Medulla oblongata (tissue), 1 donor: ENCODE results near the gene VANGL2.

Experiments used
- DNase-seq: peaks from one replicate; pipeline ENCODE4 v3.0.0-alpha.2; 2015; ENCODE audit errors: extremely low spot score

The VANGL2 gene

DNA sequence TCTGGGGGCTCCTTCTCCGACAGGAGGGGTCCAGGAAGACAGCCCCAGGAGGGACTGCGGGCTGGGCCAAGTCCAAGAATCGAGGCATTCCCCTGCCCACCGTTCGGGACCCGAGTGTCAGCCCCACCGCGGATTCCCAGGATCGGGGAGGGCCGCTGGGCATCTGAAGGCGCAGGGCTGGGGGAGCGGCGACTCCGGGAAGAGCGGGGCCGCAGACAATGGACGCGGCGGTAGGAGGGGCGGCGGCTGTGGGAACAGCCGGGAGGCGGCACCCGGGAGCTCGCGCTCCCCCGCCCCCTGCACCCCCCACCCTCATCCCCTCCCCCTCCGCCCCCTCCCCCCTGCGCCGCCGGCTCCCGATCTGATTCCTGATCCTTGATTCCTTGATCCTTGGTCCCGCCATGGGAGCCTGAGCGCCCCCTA lies at the start of gene VANGL2:
TSS of gene VANGL2 (plus strand) at position 342 of the 423 bp plus-strand sequence. CDS start 15,274 bp downstream, outside the sequence.
- DNase-seq = peak; percentile 88

DNA sequence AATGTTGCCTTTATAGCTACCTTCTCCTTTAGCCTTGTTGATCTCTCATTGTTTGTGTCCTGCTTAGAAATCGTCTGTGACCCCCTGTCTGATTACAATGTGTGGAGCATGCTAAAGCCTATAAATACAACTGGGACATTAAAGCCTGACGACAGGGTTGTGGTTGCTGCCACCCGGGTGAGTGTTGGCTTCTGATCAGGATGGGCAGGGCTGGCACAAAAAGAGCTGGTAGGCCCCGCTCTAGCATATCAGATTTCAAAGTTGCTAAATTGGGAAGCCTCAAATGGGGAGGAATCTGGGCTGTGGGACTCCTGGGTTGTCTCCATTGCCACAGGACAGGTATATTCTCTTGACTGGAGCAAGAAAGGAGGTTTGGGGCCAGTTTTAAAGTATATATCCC lies 48.7 kb upstream of the VANGL2 start:
- no peak for DNase-seq

DNA sequence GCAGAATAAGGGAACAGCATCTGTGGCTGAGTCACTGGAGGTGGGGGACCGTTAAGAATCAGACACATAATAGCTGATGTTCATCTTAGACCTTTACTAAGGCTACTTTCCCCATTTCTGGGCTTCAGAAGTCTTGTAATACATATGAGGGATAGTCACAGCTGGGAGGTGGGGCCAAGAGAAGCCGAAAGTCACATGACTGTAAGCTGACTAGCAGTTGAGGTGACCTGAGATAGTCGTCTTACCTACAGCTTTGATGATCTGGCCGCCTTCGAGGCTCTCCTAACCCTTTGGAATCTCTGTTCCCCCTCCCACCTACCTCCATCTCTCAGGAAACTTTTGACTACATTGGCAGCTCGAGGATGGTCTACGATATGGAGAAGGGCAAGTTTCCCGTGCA lies 47.8 kb upstream of the VANGL2 start:
- DNase-seq = no peak

DNA sequence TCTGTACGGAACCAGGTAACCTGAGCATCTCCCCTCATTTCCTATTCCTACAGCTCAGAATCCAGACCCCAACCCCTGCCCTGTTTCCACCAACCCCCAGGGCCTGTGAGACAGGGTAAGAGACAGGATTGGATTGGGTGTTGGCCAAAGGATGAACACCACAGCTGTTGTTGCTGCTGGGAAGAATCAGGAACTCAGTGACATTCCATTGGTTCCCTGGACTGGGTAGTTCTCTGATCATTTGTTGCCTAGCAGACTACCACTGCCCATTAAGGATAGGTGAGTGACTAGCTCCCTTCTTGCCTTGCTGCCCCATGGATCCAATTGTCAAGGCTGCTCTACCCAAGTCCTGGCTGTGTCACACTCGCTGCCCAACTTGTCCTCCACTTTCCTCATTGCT lies 47.1 kb upstream of the VANGL2 start:
- no peak for DNase-seq

DNA sequence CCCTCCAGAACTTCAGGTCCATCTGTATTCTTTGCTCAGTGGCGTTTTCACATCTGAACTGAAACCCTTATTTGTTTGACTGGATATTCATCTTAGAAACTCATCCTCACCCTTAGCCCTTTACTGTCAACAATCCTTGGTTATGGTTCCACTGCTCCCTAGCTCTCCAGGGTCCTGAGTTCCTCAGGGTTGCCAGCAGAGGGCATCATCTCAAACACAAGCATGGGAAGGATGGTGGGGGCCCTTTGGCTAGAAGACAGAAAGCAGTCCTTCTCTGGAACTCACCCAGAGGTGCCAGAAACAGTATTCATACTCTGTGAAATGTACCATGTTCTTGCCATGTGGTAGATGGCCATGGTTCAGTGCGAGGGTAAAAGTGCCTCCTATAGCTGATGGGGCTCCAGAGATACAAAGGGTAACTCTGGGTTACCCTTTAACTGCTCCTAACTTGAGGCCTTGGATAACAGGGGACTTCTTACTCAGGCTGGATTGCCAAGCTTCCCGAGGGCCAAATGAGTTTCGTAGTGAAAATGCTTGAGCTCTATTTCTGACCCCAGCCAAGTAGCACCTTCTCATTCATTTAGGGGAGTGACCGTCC lies 45.9 kb upstream of the VANGL2 start:
- DNase-seq = peak; percentile 45

DNA sequence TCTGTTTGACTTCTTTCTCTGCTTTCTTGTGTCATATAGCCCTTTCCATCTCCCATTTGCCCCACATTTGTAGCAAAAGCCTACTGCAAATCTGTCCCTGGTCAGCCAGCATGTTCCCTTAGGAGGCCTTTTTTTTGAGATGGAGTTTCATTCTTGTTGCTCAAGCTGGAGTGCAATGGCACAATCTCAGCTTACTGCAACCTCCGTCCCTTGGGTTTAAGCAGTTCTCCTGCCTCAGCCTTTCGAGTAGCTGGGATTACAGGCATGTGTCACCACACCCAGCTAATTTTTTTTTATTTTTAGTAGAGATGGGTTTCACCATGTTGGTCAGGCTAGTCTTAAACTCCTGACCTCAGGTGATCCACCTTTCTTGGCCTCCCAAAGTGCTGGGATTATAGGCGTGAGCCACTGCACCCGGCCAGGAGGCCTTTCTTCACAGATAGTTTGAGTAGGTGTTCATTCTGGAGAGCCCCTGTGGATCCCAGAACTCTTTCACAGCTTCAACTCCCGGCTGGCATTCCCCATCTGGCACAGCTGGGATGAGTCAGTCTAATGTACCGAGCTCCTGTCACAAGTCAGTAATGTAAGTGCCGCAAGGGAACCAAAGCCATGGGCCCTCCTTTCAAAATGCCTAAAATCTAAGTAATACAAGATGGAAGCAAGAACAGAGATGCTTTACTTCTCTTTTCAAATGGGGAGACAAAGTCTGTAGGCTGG lies 42.9 kb upstream of the VANGL2 start:
- no peak for DNase-seq

DNA sequence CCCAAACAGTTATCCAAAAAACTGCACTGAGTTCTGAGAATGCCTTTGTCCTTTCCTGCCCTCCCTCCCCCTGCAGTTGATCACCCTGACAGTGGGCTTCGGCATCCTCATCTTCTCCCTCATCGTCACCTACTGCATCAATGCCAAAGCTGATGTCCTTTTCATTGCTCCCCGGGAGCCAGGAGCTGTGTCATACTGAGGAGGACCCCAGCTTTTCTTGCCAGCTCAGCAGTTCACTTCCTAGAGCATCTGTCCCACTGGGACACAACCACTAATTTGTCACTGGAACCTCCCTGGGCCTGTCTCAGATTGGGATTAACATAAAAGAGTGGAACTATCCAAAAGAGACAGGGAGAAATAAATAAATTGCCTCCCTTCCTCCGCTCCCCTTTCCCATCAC lies 42.3 kb upstream of the VANGL2 start:
- DNase-seq = no peak

DNA sequence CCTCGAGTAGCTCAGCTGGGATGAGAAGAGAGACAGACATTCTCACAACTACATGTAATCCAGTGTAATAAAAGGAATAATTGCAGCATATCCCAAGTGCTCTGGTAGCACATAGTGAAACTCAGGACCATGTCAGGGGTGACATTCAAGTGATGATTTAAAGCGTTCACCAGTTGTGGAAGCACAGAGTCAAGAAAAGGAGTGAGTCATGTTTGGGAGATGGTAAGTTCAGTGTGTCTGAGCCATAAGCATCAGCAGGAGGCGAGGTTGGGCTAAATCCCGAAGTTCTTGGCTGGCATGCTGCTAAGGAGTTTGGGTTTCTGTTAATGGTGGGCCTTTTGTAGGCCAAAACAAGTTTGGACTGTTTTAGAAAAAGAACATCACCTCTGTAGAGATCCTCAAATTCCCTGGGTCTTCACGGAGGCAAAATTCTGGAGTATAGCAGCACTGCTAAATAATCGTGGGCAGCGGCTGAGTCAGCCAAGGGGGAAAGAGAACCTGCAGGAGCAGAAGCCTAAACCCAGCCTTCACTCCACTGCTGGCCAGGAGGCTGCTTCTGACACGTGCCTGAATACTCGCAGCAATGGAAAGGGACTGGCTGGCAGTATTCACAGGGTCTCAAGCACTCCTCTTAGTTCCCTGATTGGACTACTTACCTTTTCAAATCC lies 40.7 kb upstream of the VANGL2 start:
- no peak for DNase-seq

DNA sequence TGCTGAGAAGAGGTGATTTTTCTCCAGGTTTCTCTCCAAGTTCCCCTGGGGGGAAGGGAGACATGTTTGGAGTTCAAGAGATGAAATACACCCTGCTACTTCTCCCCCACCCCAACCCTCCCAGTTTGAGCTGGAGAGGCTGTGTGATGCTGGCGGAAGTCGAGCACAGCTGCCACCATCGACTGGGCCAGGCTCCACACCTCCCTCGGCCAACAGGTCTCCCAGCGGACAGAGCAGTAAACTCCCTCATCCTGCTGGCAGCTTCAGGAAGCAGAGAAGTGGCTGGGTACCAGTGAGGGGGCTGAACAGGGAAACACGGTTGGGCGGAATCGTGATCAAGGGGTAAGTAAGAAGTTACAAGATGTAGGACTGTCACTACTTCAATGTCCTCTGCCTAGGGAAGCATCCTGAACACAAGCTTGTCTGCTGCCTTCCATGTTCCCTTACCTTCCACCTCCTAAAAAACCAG lies 40.1 kb upstream of the VANGL2 start:
- DNase-seq = no peak

DNA sequence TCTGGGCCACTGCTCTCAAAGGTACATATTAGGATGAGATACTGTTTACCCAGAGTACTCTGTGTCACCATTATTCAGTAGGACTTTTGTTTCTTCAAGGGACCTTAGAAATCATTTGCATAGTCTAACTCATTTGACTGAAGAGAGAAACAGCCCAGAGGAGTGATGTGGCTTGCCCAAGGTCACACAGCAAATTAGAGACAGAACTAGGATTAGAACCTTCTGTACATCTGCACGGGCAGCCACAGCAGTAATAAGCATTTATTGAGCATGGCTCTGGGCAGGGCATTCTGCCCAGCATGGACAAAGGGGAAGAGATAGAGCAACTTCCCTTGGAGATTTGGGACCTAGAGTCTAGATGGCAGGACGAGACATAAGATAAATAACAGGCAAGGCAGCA lies 39.2 kb upstream of the VANGL2 start:
- no peak for DNase-seq

DNA sequence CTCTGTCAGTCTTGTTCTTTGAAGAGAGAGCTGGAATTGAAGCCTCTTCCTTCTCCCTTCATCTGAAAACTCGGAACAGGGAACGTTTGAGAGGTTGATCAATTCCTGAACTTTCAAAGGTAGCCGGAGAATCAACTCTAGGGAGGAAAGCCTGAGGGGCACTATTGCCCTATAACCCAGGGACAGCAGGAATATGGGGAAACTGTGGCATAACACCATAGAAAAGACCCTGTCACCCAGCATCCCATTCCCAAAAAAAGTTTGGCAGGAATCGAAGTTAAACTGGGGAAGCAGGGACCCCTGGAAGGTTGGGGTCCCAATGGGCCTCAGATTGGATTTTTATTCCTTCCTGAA lies 38.6 kb upstream of the VANGL2 start:
- no peak for DNase-seq

DNA sequence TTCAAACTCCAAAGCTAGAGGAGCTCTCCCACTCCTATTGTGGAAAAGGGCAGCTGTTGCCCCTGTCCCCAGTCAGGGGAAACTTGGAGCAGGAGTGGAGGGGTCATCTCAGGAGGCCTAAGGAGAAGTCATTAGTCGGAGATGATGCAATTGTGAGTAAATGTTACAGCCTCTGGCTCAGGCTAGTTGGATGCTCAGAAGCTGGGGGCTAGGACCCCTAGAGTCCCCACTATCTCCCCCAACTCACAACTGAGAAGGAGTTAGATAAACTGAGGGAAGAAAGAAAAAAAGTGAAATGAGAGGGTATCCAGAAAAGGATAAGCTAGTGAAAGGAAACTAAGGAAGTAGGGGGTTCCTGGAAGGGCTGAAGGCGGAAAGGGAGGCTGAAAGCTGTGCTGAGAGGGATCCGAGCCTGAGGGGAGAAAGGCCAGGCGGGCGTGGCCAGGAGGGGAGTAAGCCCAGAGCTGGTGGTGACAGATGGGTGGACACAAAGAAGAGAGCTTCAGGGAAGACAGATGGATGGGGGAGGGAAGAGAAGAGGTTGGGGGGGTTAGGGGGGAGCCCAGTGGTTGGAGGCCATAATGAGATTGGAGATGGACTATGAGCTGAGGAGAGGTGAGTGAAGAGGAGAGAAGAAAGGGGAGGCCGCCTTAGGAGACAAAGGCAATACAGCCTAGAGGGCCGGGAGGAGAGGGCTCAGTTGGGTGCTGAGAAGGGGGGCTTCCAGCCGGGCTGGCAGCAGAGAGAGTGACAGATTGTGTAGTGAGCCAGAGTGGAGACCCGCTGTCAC lies 38.0 kb upstream of the VANGL2 start:
- no peak for DNase-seq

DNA sequence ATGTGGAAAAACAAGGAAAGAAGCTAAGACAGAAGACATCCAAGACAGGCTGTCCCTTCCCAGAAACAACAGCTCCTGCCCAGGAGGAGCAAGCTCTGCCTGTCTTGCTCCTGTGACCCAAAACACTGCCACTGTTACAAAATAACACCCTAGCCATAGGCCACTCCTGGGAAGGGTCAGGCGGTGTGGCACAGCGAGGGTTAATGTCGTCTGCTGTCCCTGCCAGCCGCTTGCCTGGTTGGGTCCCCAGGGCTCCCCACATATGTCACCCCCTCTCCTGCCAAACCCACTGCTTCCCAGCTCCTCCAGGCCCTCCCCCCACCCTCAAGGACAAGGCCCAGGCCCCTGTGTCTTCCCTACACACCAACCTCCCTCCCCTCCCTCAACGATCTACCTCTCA lies 37.4 kb upstream of the VANGL2 start:
- no peak for DNase-seq

DNA sequence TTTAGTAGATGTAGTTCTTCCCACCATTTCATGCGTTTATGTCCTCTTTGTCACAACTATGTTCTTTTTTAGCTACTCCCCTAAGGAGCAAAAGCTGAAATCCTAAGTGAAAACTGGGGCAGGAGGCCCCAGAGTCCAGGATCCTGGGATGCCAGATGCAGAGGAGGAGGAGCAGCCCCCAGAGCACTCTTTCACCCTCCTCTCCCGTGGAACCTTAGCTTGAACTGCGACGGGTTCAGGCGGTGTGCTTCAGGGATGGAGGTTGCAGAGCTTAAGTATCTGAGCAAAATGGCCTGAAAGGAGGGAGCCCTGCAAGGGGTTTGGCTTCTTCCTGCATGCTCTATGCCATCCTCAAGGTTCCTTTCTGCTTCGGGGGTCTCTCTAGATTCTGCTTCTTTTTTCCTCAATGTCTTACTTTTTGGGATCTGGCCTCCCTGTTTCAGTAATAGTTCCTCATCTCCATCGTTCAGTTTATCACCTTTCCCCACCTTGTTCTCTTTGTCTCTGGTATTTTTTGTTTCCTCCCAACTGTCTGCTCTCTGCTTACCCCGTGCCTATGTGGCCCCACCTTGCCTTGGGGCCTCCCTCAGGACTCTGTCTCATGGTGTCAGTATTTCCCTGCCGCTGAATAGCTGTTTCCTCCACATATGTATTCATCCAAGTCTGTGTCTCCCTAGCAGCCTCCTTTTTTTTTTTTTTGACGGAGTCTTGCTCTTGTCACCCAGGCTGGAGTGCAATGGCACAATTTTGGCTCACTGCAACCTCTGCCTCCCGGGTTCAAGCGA lies 36.2 kb upstream of the VANGL2 start:
- DNase-seq = no peak

DNA sequence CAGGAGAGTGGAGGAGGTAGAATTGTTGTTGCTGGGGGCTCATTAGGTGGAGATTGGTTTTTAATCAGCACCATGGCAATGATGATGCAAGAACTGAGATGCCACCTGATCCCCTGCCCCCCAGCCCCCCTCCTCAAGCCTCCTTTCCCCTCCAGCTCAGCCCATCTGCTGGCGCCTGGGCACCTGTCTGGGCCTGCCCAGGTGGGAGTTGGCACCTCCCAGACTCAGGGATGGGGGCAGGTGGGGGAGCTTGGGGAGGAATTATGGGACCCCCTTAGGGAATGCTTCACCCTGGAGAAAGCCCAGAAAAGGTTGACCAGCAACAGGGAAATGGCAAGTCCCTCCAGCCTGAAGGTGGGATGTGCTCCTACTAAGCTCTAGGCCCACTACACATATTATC lies 35.0 kb upstream of the VANGL2 start:
- DNase-seq = no peak

DNA sequence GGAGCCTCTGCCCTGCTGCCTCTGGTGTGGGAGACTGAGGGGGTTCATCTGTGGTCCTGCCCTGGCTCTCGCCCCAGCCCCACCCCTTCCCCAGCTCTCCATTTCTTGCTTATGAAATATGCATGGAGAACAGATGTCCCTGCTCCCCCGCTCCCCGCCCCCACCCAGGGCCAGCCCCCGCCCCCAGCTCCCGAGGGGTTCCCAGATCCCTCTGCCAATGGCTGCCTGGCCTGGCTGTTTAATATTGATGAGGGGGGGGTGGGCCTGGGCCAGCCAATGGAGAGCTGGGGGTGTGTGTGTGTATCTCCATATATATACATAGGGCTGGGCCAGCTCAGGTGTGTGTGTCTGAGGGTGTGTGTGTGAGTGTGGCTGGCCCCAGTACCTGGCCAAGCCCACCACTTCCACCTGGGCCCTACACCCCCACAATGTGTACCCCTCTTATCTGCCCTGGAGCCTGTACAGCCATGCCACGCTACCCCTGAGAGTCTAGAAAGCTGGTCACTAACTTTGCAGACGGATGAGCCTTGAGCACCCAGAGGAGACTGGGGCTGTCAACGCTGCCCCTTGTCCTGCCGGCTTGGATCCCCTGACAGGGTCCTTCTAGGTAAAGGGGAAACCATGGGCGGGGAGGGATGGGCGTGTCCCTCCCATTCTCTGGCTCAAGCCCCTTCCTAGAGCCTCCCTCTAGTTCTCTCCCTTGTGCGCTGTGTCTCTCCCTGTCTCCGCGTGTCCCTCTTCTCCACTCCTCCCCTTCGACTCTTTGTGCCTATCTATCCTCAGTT lies 33.4 kb upstream of the VANGL2 start, which contains the start of gene NHLH1:
TSS of gene NHLH1 (plus strand) at position 341 of the 785 bp plus-strand sequence. CDS start 3,661 bp downstream, outside the sequence.
- DNase-seq = no peak

DNA sequence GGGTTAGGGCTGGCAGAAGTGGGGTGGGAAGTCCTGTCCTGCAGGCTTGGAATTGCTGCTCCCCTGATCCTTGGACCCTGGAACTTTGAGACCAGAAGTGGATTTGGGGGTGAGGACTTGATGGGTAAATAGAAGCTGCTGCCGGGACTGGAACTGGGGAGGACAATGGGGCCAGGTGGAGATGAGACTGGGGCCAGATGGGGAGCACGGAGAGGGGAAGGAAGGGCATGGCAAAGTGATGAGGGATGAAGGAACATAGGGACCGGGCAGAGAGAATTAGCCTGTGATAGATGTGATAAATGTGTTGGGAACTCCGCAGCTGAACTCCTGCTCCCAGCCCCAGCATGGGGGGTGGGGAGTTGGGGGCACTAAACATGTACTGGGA lies 32.9 kb upstream of the VANGL2 start:
- no peak for DNase-seq

DNA sequence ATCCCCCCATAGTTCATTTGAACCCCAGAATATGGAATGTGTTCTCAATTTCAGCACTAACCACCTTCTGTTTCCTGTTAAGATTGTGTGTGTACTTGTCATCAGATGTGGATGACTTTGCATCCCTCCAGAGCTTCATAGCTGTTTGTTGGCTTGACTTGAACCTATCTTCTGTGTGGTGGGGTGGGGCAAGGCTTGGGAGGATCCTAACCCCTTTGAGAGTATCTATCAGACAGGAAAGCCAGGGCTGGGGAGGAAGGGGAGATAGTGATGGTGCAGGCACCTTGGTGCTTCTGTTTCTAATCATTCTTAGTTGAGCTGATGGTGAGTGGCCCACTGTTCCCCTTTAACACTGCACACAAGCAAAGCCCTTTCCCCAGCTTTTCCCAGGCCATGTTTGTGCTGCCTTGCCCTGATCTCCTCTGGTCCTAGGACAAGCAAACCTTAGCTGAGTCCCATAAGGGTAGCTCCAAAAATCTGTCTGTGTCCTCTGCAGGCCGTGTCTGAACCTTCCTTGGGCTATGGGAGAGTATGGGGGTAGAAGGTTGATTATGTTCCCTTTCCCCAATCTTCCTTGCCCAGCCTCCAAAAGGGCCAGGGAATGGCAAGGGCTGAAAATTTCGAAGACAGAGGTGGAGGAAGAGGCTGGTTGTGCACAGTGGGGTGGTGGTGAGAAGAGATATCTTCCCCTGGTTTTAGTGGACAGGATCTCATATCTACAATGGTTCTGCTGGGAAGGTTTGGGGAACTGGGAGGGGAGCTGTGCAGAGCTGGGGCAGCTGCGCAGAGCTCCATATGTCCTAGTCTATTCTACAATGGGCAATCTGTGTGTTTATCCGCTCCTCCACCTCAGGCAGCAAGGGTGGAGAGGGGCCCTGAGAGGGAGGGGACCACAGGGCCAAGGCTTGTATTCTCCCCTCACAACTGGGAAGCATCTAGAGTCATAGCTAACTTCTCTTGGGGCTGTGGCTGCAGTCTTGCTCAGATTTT lies 32.1 kb upstream of the VANGL2 start:
- DNase-seq = no peak

DNA sequence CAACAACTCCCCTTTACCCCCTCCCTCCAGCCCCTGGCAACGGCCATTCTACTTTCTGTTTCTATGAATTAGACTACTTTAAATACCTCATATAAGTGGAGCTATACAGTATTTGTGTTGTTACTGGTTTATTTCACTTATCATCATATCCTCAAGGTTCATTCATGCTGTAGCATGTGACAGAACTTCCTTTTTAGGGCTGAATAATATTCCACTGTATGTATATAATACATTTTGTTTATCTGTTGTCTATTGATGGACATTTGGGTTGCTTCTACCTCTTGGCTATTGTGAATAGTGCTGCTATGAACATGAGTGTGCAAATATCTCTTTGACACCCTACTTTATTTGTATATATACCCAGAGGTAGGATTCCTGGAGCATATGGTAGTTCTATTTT lies 31.3 kb upstream of the VANGL2 start:
- DNase-seq = no peak
